Calu3 (cell line): ENCODE measurements around the gene SPTBN4. TPM values are rescaled to one million over a fixed set of nuclear protein-coding genes. Genes with fewer than 3 reads are reported as not detected.

ENCODE experiments used
- Bru-seq: library from RNA; stranded (reverse); fragments of 400-500 nt; gene quantifications from one replicate; lab custom pipeline; 2021; lab: Mats Ljungman, UMichigan
- BruChase-seq, 2 experiments: library from RNA; stranded (reverse); fragments of 400-500 nt; gene quantifications; one replicate each; lab custom pipeline; 2021; lab: Mats Ljungman, UMichigan
- BruUV-seq: library from RNA; stranded (reverse); fragments of 400-500 nt; replicated peaks from 2 replicates; lab custom pipeline; 2021; lab: Mats Ljungman, UMichigan
- CTCF ChIA-PET: fragments of 300-600 bp; sonication (Branson Sonifier 250); formaldehyde crosslinking; loops from one replicate; lab custom pipeline; 2022; ENCODE audit warnings: antibody characterized with exemption; lab: Charles Lee
- DNase-seq: peaks from one replicate; pipeline ENCODE4 v3.0.0; 2022
- H3K27ac Mint-ChIP-seq: one replicate; pipeline ENCODE4 v1.8.0; 2022; ENCODE audit warnings: mixed read lengths; ENCODE audit not compliant: unreplicated experiment
- H3K27me3 Mint-ChIP-seq: one replicate; pipeline ENCODE4 v1.8.0; 2022; ENCODE audit warnings: mixed read lengths; ENCODE audit not compliant: unreplicated experiment
- H3K36me3 Mint-ChIP-seq: one replicate; pipeline ENCODE4 v1.8.0; 2022; ENCODE audit warnings: mild to moderate bottlenecking, moderate library complexity, mixed read lengths; ENCODE audit not compliant: insufficient read depth, unreplicated experiment
- H3K4me1 Mint-ChIP-seq: one replicate; pipeline ENCODE4 v1.8.0; 2022; ENCODE audit warnings: mild to moderate bottlenecking, low read depth, mixed read lengths; ENCODE audit not compliant: unreplicated experiment
- H3K4me3 Mint-ChIP-seq: one replicate; pipeline ENCODE4 v1.8.0; 2022; ENCODE audit warnings: mild to moderate bottlenecking, low read depth, moderate library complexity, mixed read lengths; ENCODE audit not compliant: unreplicated experiment
- H3K9me3 Mint-ChIP-seq: one replicate; pipeline ENCODE4 v1.8.0; 2022; ENCODE audit warnings: low read depth, mixed read lengths; ENCODE audit not compliant: unreplicated experiment
- intact Hi-C: fragments of 100-400 bp; cut with micrococcal nuclease; formaldehyde crosslinking; loops from one replicate; pipeline ENCODE4 v1.10.0; 2022; ENCODE audit not compliant: unreplicated experiment
- long read RNA-seq: library from polyadenylated mRNA; stranded (forward); transcript quantifications from one replicate; pipeline ENCODE4 v2.0.0, GENCODE V29; 2022
- total RNA-seq: library from RNA; stranded (reverse); gene quantifications from 2 replicates; pipeline ENCODE4 v1.2.3, GENCODE V29; 2022
- TF ChIP-seq, protein P1 (sequence below): fragments of 200-600 bp; IDR thresholded peaks from one replicate; pipeline ENCODE4 v1.8.0; 2022; ENCODE audit warnings: antibody characterized with exemption; ENCODE audit not compliant: unreplicated experiment

The SPTBN4 gene
- total RNA-seq (0.80 and 1.3 TPM in 2 replicates), Bru-seq, nascent RNA (percentile 9 among the genes with signal in this experiment), BruChase-seq, experiment 1, labeled RNA remaining after a 6-hour chase (percentile 10 among the genes with signal in this experiment), BruChase-seq, experiment 2, labeled RNA remaining after a 2-hour chase (percentile 8 among the genes with signal in this experiment)
- long read RNA-seq, partial matches to known transcripts, result 0 of 3 reads
- long read RNA-seq, other reads (novel, unspliced or antisense), result 2 of 3 reads

DNA sequence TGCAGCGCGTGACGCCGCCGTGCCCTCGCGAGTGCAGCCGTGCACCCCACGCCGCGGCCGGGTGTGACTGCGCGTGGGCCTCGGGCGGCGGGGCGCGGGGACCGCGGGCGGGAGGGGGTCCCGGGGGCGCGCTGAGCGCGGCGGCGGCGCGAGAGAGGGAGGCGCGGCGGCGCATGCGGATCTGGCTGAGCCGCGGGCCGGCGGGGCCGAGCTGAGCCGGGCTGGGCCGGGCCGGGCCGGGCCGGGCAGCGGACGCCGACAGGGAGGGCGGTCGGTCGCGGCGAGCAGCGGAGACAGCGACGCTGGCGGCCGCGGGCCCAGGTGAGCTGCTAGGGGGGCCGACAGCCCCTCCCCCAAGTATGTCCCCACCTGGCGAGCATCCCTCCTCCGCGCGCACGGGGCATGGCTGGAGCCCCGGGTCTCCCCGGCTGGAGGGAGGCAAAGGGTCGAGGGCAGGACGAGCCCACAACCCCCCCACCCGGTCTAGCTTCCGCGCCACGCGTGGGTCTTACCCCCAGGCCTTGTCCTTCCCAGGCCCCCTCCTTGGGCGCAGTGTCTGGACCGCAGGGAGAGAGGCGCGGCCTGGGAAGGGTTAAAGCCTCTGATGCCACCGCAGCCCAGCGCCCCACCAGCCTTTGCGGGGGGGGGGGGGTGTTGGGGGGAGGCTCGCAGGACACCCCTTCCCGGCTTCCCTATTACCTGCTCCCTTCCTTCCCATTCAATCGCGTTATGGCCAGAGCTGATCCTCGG lies at the start of gene SPTBN4:
Gene SPTBN4, plus strand, starts transcription at position 17 of the 750 bp plus-strand sequence. CDS start 5,621 bp downstream, outside the sequence.
- intact Hi-C loops, result loop anchor here (10.0 kb wide), 1 partner anchor 128 kb away; no protein-coding TSS in a partner anchor
- DNase-seq, result no peak
- TF ChIP-seq, protein P1, sequence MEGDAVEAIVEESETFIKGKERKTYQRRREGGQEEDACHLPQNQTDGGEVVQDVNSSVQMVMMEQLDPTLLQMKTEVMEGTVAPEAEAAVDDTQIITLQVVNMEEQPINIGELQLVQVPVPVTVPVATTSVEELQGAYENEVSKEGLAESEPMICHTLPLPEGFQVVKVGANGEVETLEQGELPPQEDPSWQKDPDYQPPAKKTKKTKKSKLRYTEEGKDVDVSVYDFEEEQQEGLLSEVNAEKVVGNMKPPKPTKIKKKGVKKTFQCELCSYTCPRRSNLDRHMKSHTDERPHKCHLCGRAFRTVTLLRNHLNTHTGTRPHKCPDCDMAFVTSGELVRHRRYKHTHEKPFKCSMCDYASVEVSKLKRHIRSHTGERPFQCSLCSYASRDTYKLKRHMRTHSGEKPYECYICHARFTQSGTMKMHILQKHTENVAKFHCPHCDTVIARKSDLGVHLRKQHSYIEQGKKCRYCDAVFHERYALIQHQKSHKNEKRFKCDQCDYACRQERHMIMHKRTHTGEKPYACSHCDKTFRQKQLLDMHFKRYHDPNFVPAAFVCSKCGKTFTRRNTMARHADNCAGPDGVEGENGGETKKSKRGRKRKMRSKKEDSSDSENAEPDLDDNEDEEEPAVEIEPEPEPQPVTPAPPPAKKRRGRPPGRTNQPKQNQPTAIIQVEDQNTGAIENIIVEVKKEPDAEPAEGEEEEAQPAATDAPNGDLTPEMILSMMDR, result no peak
- BruUV-seq, result no TSS peak
- Mint-ChIP-seq H3K27ac (peak within 1 kb of the TSS; percentile 20), H3K27me3 (peaks cover 17% of the 10 kb centered on the region), H3K9me3 (no peaks in the 10 kb centered on the region), H3K4me3 (peak within 1 kb of the TSS; percentile 99), H3K36me3 (peaks cover 25% of the 10 kb centered on the region), H3K4me1 (peaks cover 32% of the 10 kb centered on the region)
- CTCF ChIA-PET, result interaction anchor here (1.1 to 3.8 kb wide), 2 partner anchors 46 to 168 kb away, joined by 4 to 29 read pairs; no protein-coding TSS in a partner anchor

GRCh38 chr19:40417643-40417981 lies 49.2 kb upstream of the SPTBN4 start:
- Mint-ChIP-seq H3K27ac (no peak overlapping the region), H3K4me1 (peaks cover 44% of the 10 kb centered on the region), H3K4me3 (no peak overlapping the region), H3K27me3 (no peaks in the 10 kb centered on the region), H3K9me3 (no peaks in the 10 kb centered on the region), H3K36me3 (peaks cover 31% of the 10 kb centered on the region)
- TF ChIP-seq, protein P1, result no peak
- intact Hi-C loops, result no loop called here
- no peak for DNase-seq
- CTCF ChIA-PET, result interaction anchor here (0.5 kb wide), 1 partner anchor 15 kb away, joined by 4 read pairs; no protein-coding TSS in a partner anchor
- BruUV-seq, result no TSS peak

- H3K4me1 Mint-ChIP-seq, result peaks cover 44% of the 10 kb centered on the region
- no peaks in the 10 kb centered on the region for H3K27me3 Mint-ChIP-seq
- TF ChIP-seq, protein P1, result no peak
- CTCF ChIA-PET, result no interaction called here
- H3K27ac Mint-ChIP-seq, result no peak overlapping the region
- H3K4me3 Mint-ChIP-seq, result no peak overlapping the region
- intact Hi-C loops, result no loop called here
- BruUV-seq, result no TSS peak
- no peak for DNase-seq
- peaks cover 31% of the 10 kb centered on the region for H3K36me3 Mint-ChIP-seq
- no peaks in the 10 kb centered on the region for H3K9me3 Mint-ChIP-seq
These were observed 48.8 kb upstream of the SPTBN4 start for GRCh38 chr19:40418040-40418439.

DNA sequence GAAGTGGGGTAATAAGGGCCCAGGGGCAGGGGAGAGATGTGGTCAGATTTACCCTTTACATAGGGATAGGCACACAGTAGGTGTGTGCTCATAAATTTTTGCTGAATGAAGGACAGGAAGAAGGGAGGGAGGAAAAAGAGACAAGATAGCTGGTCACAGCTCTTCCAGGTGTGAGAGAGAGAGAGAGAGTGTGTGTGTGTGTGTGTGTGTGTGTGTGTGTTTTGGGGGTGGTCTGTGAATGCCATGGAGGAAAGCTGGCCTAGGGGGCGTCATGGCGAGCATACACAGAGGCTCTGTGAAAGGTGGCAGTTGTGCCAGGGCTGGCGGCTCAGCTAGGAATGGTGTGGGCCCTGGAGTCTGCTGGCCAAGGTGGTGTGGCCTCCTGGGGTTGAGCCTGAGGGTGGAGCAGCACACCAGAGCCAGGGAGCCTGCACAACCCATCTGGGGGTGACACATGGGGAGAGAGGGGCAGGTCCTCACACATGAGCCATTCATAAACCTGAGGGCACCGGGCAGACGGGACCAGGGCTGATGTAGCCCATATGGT lies 47.7 kb upstream of the SPTBN4 start:
- H3K9me3 Mint-ChIP-seq, result no peaks in the 10 kb centered on the region
- H3K27ac Mint-ChIP-seq, result peak overlapping the region; percentile 1
- TF ChIP-seq, protein P1, result no peak
- peaks cover 45% of the 10 kb centered on the region for H3K4me1 Mint-ChIP-seq
- no peaks in the 10 kb centered on the region for H3K27me3 Mint-ChIP-seq
- H3K36me3 Mint-ChIP-seq, result peaks cover 31% of the 10 kb centered on the region
- H3K4me3 Mint-ChIP-seq, result no peak overlapping the region
- intact Hi-C loops, result no loop called here
- no TSS peak for BruUV-seq
- CTCF ChIA-PET, result interaction anchor here (0.7 kb wide), 1 partner anchor 45 kb away, joined by 3 read pairs; no protein-coding TSS in a partner anchor
- DNase-seq, result no peak
